ENCODE results near the gene TRMT44.

Gene TRMT44

GRCh38 chr4:8440492-8441311 is at the start of gene TRMT44, which contains the start of gene ACOX3:
Gene TRMT44, plus strand, starts transcription at chr4:8440777. Its CDS starts 46 bp downstream, at chr4:8440823.
Gene ACOX3, minus strand, starts transcription at chr4:8440723. Its CDS starts 24,202 bp downstream, at chr4:8416521.
- Histone ChIP-seq H3K4me1 (peaks cover 58% of the 10 kb centered on the region), H3K9me3 (peaks cover 15% of the 10 kb centered on the region), H3K27ac (peak within 1 kb of the TSS; percentile 86), H3K9ac (peak within 1 kb of the TSS; percentile 79), H4K20me1 (peaks cover 50% of the 10 kb centered on the region), H3K27me3 (no peaks in the 10 kb centered on the region), H3K4me3 (peak within 1 kb of the TSS; percentile 98), H3K4me2 (peak within 1 kb of the TSS; percentile 88), H3K36me3 (peaks cover 29% of the 10 kb centered on the region)
- no peak for TF ChIP-seq Cebpa-rat (IDR thresholded peaks at IDR 0.05)

DNA sequence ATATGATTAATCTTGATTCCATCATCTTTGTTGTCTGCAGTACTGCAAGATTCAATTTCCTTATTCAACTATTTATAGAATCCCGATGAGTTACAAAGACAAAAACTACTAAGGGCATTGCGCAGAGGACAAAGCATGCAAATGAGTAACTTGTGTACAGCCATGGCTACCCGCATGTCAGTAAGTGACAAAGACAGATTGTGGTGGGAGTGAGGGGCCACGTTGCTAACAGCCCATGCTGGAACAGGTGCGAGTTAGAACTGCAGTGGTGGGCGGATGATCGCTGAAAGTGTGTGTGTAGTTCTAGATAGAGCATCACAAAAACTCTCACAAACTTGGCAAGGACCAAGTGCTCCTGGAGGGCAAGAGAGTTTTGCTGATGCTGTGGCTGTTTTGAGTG is 49.5 kb upstream of the TRMT44 start:
- H3K36me3 ChIP-seq, result peaks cover 17% of the 10 kb centered on the region
- H3K4me1 ChIP-seq, result peaks cover 98% of the 10 kb centered on the region
- H3K4me3 ChIP-seq, result peak overlapping the region; percentile 29
- peak overlapping the region; percentile 90 for H3K27ac ChIP-seq
- TF ChIP-seq Cebpa-rat (IDR thresholded peaks at IDR 0.05), result no peak
- no peaks in the 10 kb centered on the region for H4K20me1 ChIP-seq
- H3K9me3 ChIP-seq, result no peaks in the 10 kb centered on the region
- H3K9ac ChIP-seq, result peak overlapping the region; percentile 76
- H3K4me2 ChIP-seq, result peak overlapping the region; percentile 91
- no peaks in the 10 kb centered on the region for H3K27me3 ChIP-seq

- peak overlapping the region; percentile 76 for H3K9ac ChIP-seq
- H3K36me3 ChIP-seq, result peaks cover 15% of the 10 kb centered on the region
- 0 out of 2 replicates have a peak, but pooled peaks have one; percentile 40 for TF ChIP-seq Cebpa-rat (IDR thresholded peaks at IDR 0.05)
- no peaks in the 10 kb centered on the region for H3K9me3 ChIP-seq
- H3K4me2 ChIP-seq, result peak overlapping the region; percentile 91
- peak overlapping the region; percentile 29 for H3K4me3 ChIP-seq
- no peaks in the 10 kb centered on the region for H4K20me1 ChIP-seq
- H3K4me1 ChIP-seq, result peaks cover 98% of the 10 kb centered on the region
- H3K27me3 ChIP-seq, result no peaks in the 10 kb centered on the region
- peak overlapping the region; percentile 90 for H3K27ac ChIP-seq
Observed at GRCh38 chr4:8391972-8392371, 48.6 kb upstream of the TRMT44 start.

DNA sequence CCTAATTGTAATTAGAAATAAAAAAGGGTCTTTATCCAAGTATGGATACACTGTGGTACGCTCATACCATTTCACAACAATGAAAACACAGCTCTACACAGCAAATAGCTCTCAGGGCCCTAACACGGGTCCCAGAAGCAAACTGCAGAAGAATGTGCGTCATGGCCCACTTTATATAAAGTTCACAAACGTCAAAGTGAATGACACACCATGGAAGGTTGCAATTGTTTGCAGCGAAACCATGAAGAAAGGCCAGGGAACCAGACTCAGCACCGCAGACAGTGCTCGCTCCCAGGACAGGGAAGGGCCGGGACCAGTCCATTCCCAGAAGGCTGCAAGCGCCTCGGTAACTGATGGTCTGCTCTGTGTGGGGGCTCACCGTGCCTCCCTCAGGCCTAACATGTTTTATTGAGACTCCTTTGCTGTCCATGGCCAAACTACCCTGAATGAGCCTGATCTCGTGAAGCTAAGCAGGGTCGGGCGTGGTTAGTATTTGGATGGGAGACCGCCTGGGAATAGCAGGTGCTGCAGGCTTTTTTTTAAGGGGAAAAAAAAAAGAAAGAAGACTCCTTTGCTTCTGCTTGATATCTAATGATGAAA is 47.9 kb upstream of the TRMT44 start:
- Histone ChIP-seq H3K9me3 (no peaks in the 10 kb centered on the region), H3K27ac (peak overlapping the region; percentile 90), H3K27me3 (no peaks in the 10 kb centered on the region), H3K4me3 (peak overlapping the region; percentile 29; the same call in 1 of the 2 replicates), H4K20me1 (no peaks in the 10 kb centered on the region), H3K4me1 (peaks cover 98% of the 10 kb centered on the region), H3K4me2 (peak overlapping the region; percentile 91), H3K36me3 (0 out of 2 replicates have a peak, but pooled peaks cover 13% of the 10 kb centered on the region), H3K9ac (peak overlapping the region; percentile 76)
- TF ChIP-seq Cebpa-rat (IDR thresholded peaks at IDR 0.05), result no peak

DNA sequence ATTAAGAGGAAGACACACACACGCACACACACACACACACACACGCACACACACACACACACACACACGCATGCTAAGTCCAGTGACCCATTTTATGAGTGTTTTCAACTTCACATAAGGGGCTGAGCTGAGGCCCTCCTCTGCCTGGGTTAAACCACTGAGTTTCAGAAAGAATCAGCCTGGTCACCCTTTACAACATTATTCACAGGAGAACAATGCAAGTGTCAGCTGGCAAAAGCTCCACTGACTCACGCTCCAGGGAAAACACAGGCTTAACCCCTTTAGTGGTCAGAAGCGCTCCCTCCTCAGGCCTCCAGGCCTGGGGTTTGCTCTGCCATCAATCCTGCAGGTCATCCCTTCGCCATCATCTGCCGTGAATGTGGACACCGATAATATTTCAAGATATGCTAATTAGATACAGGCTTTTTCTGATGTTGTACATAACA is 47.0 kb upstream of the TRMT44 start:
- peaks cover 98% of the 10 kb centered on the region for H3K4me1 ChIP-seq
- peak overlapping the region; percentile 68 for H3K4me3 ChIP-seq
- no peaks in the 10 kb centered on the region for H4K20me1 ChIP-seq
- no peaks in the 10 kb centered on the region for H3K9me3 ChIP-seq
- H3K27ac ChIP-seq, result peak overlapping the region; percentile 90
- TF ChIP-seq Cebpa-rat (IDR thresholded peaks at IDR 0.05), result no peak
- peak overlapping the region; percentile 91 for H3K4me2 ChIP-seq
- H3K9ac ChIP-seq, result peak overlapping the region; percentile 76
- no peaks in the 10 kb centered on the region for H3K27me3 ChIP-seq
- H3K36me3 ChIP-seq, result 0 out of 2 replicates have a peak, but pooled peaks cover 9% of the 10 kb centered on the region

GRCh38 chr4:8394061-8394519 is 46.5 kb upstream of the TRMT44 start:
- Histone ChIP-seq H4K20me1 (no peaks in the 10 kb centered on the region), H3K9ac (peak overlapping the region; percentile 76), H3K9me3 (no peaks in the 10 kb centered on the region), H3K4me1 (peaks cover 98% of the 10 kb centered on the region), H3K4me3 (peak overlapping the region; percentile 68), H3K36me3 (peaks cover 12% of the 10 kb centered on the region), H3K27ac (peak overlapping the region; percentile 90), H3K4me2 (peak overlapping the region; percentile 91), H3K27me3 (no peaks in the 10 kb centered on the region)
- no peak for TF ChIP-seq Cebpa-rat (IDR thresholded peaks at IDR 0.05)

DNA sequence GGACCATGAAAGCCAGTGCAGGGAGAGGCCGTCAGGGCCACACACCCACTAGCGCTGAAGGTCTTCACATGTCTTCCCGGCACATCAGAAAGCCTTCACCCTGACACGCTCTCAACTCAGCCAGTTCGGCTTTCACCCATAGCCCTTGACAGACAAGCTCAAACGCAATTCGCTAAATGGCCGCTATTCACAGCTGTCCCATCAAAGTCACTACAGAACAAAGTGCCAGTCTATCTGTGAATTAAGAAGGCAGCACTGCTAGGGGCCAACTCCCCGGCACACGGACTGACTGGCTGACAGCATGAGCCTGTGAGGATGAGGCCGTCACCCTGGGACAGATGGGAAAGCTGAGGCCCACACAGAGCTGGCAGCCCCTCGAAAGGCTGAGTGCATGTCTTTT is 45.8 kb upstream of the TRMT44 start:
- peak overlapping the region; percentile 90 for H3K27ac ChIP-seq
- H3K27me3 ChIP-seq, result no peaks in the 10 kb centered on the region
- H3K4me2 ChIP-seq, result peak overlapping the region; percentile 91
- H4K20me1 ChIP-seq, result no peaks in the 10 kb centered on the region
- H3K4me1 ChIP-seq, result peaks cover 98% of the 10 kb centered on the region
- peaks cover 19% of the 10 kb centered on the region for H3K36me3 ChIP-seq
- no peak for TF ChIP-seq Cebpa-rat (IDR thresholded peaks at IDR 0.05)
- peak overlapping the region; percentile 76 for H3K9ac ChIP-seq
- peak overlapping the region; percentile 68 for H3K4me3 ChIP-seq
- no peaks in the 10 kb centered on the region for H3K9me3 ChIP-seq

- Histone ChIP-seq H3K4me3 (peak overlapping the region; percentile 64), H3K9me3 (no peaks in the 10 kb centered on the region), H4K20me1 (no peaks in the 10 kb centered on the region), H3K4me1 (peaks cover 98% of the 10 kb centered on the region), H3K27ac (peak overlapping the region; percentile 85), H3K27me3 (no peaks in the 10 kb centered on the region), H3K4me2 (peak overlapping the region; percentile 91), H3K9ac (peak overlapping the region; percentile 69), H3K36me3 (peaks cover 19% of the 10 kb centered on the region)
- no peak for TF ChIP-seq Cebpa-rat (IDR thresholded peaks at IDR 0.05)
Observed at GRCh38 chr4:8395504-8396296, 44.9 kb upstream of the TRMT44 start.

DNA sequence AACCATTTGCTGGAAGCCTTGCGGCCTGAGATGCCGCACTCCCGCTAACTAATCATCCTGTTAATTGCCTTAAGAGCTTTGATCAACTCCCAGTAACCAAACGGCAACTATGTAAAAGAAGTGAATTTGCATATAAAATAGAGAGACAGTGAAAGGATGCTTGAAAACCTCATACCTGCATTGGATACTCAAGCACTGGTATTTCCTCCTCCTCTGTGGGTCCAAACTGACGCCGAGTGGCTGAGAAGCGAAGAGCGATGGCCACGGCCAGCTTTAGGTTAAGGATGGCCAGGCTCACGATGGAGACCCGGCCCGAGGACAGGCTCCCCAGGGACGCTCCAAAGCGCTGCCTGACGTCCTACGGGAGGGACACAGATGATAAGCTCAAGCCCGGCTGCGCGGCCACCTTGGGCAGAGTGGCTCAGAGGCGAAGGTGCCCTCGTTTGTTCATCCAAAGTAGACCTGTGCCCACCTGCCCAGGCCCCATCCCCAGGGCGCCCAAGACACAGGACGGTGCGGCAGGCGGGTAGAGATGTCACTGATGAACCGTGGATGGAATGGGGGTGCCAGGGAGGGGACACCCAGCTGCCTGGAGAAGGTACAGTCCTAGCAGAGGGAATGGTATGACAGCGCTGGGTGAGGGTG is 43.7 kb upstream of the TRMT44 start:
- no peaks in the 10 kb centered on the region for H3K27me3 ChIP-seq
- H3K4me2 ChIP-seq, result peak overlapping the region; percentile 91
- H3K27ac ChIP-seq, result peak overlapping the region; percentile 85
- H3K36me3 ChIP-seq, result peaks cover 19% of the 10 kb centered on the region
- H4K20me1 ChIP-seq, result no peaks in the 10 kb centered on the region
- TF ChIP-seq Cebpa-rat (IDR thresholded peaks at IDR 0.05), result no peak
- H3K4me3 ChIP-seq, result peak overlapping the region; percentile 64
- H3K9me3 ChIP-seq, result no peaks in the 10 kb centered on the region
- H3K4me1 ChIP-seq, result peaks cover 98% of the 10 kb centered on the region
- H3K9ac ChIP-seq, result peak overlapping the region; percentile 69

All from BLaER1 (cell line).